Measurements from ENCODE around the gene TRAF3. TPM values are rescaled to one million over a fixed set of nuclear protein-coding genes. Genes with fewer than 3 reads are reported as not detected.
"Not testable (repeated sequence)": the region's sequence is repeated elsewhere in the genome, so short reads cannot be mapped to it uniquely, and the experiment has no call there.

The TRAF3 gene
- total RNA-seq, 1 experiment from 2014 or later = 14.0 TPM

GRCh38 chr14:102807013-102807406, 29.8 kb downstream of the TRAF3 start:
- no peak for DNase-seq (ENCODE audit: low spot score)

- DNase-seq (ENCODE audit: low spot score) = no peak
Observed at GRCh38 chr14:102809870-102810269, 32.6 kb downstream of the TRAF3 start.

DNA sequence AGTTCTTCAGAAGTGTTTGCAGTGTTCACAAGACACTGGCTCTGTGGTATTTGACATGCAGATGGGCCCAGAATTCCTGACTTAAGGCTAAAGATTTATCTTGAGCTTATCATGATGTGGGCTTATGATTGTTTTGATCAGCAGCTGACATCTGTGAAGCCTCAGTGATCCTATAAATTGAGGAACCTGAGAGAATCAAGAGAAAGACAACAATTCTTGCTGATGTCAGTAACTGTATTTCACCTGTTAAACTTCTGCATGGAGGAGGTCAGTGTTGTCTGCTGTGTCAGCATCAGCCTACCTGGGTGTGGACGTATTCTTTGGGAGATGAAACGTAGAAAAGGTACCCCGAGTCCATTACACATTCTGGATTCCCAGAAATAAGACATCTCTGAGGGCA, 33.3 kb downstream of the TRAF3 start:
- DNase-seq (ENCODE audit: low spot score) = no peak

- no peak for DNase-seq (ENCODE audit: low spot score)
Observed at GRCh38 chr14:102811254-102811963, 34.2 kb downstream of the TRAF3 start.

DNA sequence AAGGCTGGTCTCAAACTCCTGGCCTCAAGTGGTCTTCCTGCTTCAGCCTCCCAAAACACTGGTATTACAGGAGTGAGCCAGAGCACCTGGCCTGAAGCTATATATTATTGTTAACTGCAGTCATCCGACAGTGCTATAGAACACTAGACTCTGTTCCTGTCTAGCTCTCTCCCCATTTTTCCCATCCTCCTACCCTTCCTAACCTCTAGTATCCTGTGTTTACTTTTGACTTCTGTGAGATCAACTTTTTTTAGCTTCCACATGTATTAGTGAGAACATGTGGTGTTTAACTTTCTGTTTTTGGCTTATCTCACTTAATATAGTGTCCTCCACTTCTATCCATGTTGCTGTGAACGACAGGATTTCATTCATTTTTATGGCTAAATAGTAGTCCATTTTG, 34.7 kb downstream of the TRAF3 start:
- DNase-seq (ENCODE audit: low spot score) = no peak

GRCh38 chr14:102813691-102814090, 36.4 kb downstream of the TRAF3 start:
- DNase-seq (ENCODE audit: low spot score) = no peak

DNA sequence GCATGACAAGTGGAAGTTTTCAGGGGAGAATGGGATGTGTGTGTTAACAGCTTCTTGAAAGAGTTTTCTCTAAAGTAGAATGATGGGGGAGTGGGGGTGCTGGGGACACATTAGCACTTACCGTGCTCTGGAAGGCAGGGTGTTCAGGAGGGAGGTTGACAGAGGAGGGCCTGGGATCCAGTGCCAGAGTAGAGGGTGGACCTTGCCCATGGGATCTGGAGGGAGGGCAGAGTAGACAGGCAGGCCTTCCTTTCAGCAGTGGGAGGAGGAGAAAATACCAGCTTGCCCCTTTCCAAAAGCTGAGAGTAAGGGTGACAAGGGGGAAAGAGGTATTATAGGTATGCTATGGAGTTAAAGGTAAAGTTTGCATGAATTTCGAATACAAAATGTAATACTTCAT, 40.1 kb downstream of the TRAF3 start:
- no peak for DNase-seq (ENCODE audit: low spot score)

DNA sequence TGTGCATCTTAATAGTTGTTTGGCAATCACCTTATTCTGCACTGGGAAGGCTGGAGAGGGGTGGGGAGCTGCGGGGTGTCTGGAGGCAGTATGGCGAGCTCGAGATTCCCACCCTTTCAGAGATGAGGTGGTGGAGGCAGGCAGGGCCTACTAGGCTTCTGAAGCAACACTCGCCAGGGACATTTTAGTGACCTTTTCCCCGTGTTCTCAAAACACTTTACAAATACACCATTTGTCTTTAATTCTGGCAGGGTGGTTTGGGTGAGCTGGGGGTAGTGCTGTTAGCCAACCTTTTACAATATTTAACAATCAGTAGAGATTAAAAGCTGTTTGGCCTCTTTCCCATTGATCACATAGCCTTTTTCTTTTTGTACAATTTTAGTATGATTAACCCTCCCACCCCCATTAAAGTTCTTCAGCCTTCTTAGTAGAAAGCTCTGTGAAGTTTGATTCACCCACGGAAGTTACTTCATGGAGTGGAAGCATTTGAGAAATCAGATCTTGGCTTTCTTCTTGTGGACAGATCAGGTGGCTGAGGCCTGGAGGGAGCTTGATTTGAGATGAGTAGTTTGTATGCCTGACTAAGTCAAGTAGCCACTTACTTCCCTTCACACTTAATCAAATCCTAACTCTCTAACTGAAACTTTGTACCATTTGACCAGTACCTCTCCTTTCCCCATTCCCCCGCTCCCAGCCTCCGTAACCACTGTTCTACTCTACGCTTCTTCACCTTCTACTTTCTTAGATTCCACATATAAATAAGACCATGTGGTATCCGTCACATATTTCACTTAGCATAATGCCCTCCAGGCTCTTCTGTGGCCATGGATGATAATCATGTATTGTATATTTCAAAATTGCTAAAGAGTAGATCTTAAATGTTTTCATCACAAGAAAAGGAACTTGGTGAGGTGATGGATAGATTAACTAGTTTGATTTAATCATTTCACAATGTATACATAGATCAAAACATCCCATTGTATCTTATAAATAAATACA, 41.0 kb downstream of the TRAF3 start:
- DNase-seq (ENCODE audit: low spot score) = no peak

DNA sequence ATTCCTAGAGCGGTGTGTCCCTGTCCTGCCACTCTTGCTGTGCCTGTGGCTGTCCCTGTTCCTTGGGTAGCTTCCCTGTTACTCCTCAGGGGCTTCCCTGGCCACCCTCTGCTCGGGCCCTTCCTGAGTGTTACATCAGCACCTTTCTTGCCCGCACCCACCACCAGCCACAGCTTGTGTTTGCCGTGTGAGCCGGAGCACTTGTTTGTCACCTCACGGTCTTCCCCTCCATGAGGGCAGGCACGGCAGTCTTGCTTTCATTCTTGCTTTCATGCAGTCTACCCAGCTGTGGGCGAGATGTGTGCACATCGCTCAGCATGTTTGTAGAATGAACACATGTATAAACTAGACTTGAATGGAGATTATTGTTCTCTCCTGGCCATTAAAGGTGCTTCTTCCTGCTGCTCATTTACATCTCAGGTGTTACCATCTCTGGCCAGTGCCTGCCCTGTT, 42.0 kb downstream of the TRAF3 start:
- DNase-seq (ENCODE audit: low spot score) = no peak

GRCh38 chr14:102819747-102820330, 42.6 kb downstream of the TRAF3 start:
- no peak for DNase-seq (ENCODE audit: low spot score)

GRCh38 chr14:102821252-102821651, 44.0 kb downstream of the TRAF3 start:
- no peak for DNase-seq (ENCODE audit: low spot score)

DNA sequence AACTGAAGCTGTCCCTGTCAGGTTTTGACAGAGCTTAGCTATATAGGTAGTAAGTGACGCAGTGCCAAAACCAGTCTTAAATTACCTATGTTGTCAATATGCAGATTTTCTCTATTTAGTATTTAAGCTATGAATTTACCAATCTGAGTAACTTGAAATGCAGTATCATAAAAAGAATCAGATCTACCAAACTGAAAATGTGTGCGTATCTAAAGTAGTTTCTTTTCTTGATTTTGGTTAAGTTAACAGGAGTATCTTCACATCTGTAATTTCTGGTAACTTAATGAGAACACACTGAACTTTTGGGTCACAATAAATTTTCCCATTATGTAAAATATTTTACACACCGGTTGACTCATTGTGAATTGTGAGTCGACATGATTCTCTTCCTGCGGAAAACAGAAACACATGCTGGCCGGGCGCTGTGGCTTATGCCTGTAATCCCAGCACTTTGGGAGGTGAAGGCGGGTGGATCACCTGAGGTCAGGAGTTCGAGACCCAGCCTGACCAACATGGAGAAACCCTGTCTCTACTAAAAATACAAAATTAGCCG, 45.1 kb downstream of the TRAF3 start:
- no peak for DNase-seq (ENCODE audit: low spot score)

DNA sequence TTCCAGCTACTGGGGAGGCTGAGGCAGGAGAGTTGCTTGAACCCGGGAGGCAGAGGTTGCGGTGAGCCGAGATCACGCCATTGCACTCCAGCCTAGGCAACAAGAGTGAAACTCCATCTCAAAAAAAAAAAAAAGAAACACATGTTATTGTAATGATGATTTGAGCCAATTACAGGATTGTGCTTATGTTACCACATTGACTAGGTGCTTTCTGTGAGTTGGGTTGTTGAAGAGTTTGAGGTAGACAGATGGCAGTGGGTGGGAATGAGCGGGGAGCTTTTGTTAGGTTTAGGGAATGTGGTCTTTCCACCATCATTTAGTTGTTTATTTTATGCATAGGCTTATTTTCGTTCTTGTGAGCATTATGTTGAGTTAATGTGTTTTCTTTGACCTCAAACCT, 45.6 kb downstream of the TRAF3 start:
- DNase-seq (ENCODE audit: low spot score) = not testable (repeated sequence)

DNA sequence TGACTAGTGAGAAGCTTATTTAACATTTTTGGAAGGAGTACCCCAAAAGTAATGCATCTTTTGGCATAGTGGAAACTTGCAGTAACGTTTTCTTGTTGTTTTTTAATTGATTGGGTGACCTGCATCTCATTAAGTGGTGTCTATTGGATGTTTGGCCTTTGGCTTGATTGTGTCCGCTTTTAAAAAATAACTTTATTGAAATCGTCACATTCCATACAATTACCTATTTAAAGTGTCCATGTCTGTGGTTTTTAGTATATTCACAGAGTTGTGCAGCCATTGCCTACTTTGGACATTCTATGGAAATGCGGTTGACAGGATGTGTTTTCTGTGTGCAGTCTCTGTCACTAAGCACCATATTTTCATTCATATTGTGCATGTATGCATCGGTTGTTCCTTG, 46.3 kb downstream of the TRAF3 start:
- no peak for DNase-seq (ENCODE audit: low spot score)

DNA sequence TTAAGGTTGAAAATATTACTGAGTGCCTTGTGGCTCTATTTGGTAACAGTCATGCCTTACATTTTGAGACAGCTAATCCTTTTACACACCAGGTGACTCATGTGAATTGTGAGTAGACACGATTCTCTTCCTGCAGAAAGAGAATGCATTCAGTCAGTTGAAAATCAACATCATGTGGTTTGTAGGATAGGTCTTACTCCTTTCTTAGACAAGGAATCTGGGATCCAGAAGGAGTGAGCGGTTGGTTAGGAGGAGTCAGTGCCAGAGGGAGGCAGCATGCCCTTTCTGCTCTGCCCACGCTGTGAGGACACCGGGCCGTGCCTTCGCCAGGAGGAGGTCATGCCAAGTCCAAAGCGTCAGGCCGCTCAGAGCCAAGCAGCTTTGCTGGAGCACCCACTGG, 47.6 kb downstream of the TRAF3 start:
- peak; percentile 17 for DNase-seq (ENCODE audit: low spot score)

DNA sequence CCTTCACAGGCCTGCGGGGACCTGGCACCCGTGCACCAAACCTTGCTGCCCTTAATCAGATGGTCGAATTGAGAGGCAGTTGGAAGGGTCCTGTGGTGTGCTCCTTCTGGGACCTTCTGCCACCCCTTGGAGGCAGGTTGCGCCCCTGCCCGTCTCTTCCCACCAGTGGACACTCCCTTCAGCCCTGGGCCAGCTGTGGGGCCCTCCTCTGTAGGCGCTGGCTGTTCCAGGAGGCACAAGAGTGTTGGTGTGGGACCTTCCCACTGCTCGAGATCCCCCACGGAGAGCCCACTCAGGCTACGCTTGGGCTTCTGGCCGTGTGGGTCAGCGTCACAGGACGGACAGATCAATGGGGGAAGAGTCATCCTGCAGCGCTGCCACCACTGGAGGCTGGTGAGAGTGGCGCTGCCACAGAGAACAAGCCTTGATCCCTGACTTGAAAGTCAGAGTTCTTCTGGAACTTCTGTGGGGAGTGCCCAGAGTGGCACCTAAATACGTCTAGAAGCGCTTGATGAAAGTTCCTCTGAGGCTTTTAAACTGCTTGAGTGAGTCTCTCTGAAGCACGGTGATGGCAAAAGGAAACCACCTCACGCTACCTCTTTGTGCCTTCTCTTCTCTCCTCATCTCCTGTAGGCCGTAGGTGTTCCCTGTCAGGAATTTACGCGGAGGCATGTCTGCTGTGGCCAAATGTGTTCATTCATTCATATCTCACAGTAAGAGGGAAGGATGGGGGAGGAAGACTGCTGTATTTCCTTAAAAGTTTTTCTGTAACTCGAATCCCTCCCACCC, 48.3 kb downstream of the TRAF3 start:
- DNase-seq (ENCODE audit: low spot score) = no peak

GRCh38 chr14:102826161-102826560, 48.9 kb downstream of the TRAF3 start:
- DNase-seq (ENCODE audit: low spot score) = no peak

GRCh38 chr14:102826751-102827675, 49.8 kb downstream of the TRAF3 start:
- DNase-seq (ENCODE audit: low spot score) = no peak

GRCh38 chr14:102827716-102828115, 50.5 kb downstream of the TRAF3 start:
- no peak for DNase-seq (ENCODE audit: low spot score)

- no peak for DNase-seq (ENCODE audit: low spot score)
Observed at GRCh38 chr14:102828151-102828550, 50.9 kb downstream of the TRAF3 start.
